ENCODE measurements around the gene TMEM170B. TPM values are rescaled to one million over a fixed set of nuclear protein-coding genes. Genes with fewer than 3 reads are reported as not detected.

Gene TMEM170B
- total and polyA plus RNA-seq, 9 of the 15 experiments (the other 6 are each of a cell fraction or from before 2014, with no cell fraction given), result 0.03 to 0.11 (median 0.07) TPM

- no peak for TF ChIP-seq RREB1 (CRISPR knock-in tag; IDR thresholded peaks at IDR 0.05)
- TF ChIP-seq GABPA (tag; conservative IDR thresholded peaks at IDR 0.05; ENCODE audit: low read depth), result no peak
- peak; percentile 1 for TF ChIP-seq FIP1L1 (IDR thresholded peaks at IDR 0.05; ENCODE audit: low read depth, low read length, poor library complexity, severe bottlenecking)
- peak; percentile 29; the same call in 1 of the 2 replicates for TF ChIP-seq ZBTB40 (IDR thresholded peaks at IDR 0.05)
- no peak for TF ChIP-seq ZBTB40 (CRISPR knock-in tag; IDR thresholded peaks at IDR 0.05)
- TF ChIP-seq CREB1 (IDR thresholded peaks at IDR 0.05), result no peak
- no peak for TF ChIP-seq CREB1 (CRISPR knock-in tag; IDR thresholded peaks at IDR 0.05)
- TF ChIP-seq ELK1 (CRISPR knock-in tag; IDR thresholded peaks at IDR 0.05), result no peak
- no peak for TF ChIP-seq NR2C1 (IDR thresholded peaks at IDR 0.05)
- no peak for TF ChIP-seq NR2C1 (tag; IDR thresholded peaks at IDR 0.05)
- TF ChIP-seq SMARCA4 (IDR thresholded peaks at IDR 0.05), result 0 out of 2 replicates have a peak, but pooled peaks have one; percentile 30
- no peak for TF ChIP-seq DNMT1 (IDR thresholded peaks at IDR 0.05)
- no peak for TF ChIP-seq SNIP1 (IDR thresholded peaks at IDR 0.05; ENCODE audit: low read depth)
- no peak for TF ChIP-seq SMAD4 (CRISPR knock-in tag; conservative IDR thresholded peaks at IDR 0.05)
These were observed 754 bp upstream of the TMEM170B start (continued) for GRCh38 chr6:11536795-11537194.

Data from K562 (cell line).